ENCODE data around the gene UBE2E3. TPM values are rescaled to one million over a fixed set of nuclear protein-coding genes. Genes with fewer than 3 reads are reported as not detected.

Gene UBE2E3
- total and polyA plus RNA-seq, 4 donors = 21.3 to 51.5 (median 32.0) TPM

DNA sequence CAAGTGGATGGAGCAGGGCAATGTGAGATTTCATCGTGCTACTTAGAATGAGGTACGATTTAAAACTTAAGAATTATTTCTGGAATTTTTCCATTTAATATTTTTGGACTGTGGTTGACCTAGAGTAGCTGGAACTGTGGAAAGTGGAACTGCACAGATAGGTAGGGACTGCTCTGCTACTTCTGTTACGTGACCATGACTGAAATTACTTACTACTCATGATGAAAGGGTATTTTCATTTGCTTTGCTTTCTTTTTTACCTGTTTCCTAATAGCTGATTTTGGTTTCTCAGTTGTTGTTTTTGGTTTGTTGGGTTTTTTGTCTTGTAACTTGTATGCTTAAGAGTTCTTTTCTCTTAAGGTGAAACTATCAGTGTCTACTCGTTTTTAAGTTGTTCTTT, 11.4 kb downstream of the UBE2E3 start:
- H3K36me3 ChIP-seq (ENCODE audit: control insufficient read depth in 4 of 4, insufficient read depth in 3 of 4, low read depth in 1 of 4, low read length in 3 of 4) = no peaks in the 10 kb centered on the region
- peaks cover 0 to 7% (median 5%) of the 10 kb centered on the region in 4 donors for H3K4me1 ChIP-seq (ENCODE audit: control insufficient read depth in 4 of 4, insufficient read depth in 4 of 4, low read length in 3 of 4)
- H3K9me3 ChIP-seq (ENCODE audit: control insufficient read depth in 4 of 4, low read length in 3 of 4) = no peaks in the 10 kb centered on the region
- 72% methylated on average over 4 of the region's 4 CpGs for WGBS
- H3K27me3 ChIP-seq (ENCODE audit: control insufficient read depth in 4 of 4, insufficient read depth in 4 of 4, low read length in 3 of 4) = no peaks in the 10 kb centered on the region
- no peak overlapping the region for H3K27ac ChIP-seq (ENCODE audit: low read depth in 1 of 2, low read length in 2 of 2)
- no peak for DNase-seq (ENCODE audit: low spot score)
- TF ChIP-seq RXRA (IDR thresholded peaks at IDR 0.05) (no peak), SP1 (IDR thresholded peaks at IDR 0.05) (no peak), GABPA (IDR thresholded peaks at IDR 0.05 in 1 of 2, conservative IDR thresholded peaks at IDR 0.05 in 1 of 2) (no peak), HNF4A (conservative IDR thresholded peaks at IDR 0.05) (no peak), EGR1 (IDR thresholded peaks at IDR 0.05; ENCODE audit: low read depth in 2 of 2) (no peak), NR2F2 (IDR thresholded peaks at IDR 0.05) (no peak), TAF1 (conservative IDR thresholded peaks at IDR 0.05) (no peak), FOXA1 (IDR thresholded peaks at IDR 0.05) (no peak), JUND (IDR thresholded peaks at IDR 0.05) (no peak), YY1 (IDR thresholded peaks at IDR 0.05) (no peak), FOXA2 (IDR thresholded peaks at IDR 0.05) (no peak), RAD21 (IDR thresholded peaks at IDR 0.05) (no peak), HNF4G (IDR thresholded peaks at IDR 0.05) (no peak)
- TF ChIP-seq, protein P1, sequence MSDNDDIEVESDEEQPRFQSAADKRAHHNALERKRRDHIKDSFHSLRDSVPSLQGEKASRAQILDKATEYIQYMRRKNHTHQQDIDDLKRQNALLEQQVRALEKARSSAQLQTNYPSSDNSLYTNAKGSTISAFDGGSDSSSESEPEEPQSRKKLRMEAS (IDR thresholded peaks at IDR 0.05) = no peak
- TF ChIP-seq, protein P2, sequence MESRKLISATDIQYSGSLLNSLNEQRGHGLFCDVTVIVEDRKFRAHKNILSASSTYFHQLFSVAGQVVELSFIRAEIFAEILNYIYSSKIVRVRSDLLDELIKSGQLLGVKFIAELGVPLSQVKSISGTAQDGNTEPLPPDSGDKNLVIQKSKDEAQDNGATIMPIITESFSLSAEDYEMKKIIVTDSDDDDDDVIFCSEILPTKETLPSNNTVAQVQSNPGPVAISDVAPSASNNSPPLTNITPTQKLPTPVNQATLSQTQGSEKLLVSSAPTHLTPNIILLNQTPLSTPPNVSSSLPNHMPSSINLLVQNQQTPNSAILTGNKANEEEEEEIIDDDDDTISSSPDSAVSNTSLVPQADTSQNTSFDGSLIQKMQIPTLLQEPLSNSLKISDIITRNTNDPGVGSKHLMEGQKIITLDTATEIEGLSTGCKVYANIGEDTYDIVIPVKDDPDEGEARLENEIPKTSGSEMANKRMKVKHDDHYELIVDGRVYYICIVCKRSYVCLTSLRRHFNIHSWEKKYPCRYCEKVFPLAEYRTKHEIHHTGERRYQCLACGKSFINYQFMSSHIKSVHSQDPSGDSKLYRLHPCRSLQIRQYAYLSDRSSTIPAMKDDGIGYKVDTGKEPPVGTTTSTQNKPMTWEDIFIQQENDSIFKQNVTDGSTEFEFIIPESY (IDR thresholded peaks at IDR 0.05) = no peak
- TF ChIP-seq, protein P3, sequence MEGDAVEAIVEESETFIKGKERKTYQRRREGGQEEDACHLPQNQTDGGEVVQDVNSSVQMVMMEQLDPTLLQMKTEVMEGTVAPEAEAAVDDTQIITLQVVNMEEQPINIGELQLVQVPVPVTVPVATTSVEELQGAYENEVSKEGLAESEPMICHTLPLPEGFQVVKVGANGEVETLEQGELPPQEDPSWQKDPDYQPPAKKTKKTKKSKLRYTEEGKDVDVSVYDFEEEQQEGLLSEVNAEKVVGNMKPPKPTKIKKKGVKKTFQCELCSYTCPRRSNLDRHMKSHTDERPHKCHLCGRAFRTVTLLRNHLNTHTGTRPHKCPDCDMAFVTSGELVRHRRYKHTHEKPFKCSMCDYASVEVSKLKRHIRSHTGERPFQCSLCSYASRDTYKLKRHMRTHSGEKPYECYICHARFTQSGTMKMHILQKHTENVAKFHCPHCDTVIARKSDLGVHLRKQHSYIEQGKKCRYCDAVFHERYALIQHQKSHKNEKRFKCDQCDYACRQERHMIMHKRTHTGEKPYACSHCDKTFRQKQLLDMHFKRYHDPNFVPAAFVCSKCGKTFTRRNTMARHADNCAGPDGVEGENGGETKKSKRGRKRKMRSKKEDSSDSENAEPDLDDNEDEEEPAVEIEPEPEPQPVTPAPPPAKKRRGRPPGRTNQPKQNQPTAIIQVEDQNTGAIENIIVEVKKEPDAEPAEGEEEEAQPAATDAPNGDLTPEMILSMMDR (IDR thresholded peaks at IDR 0.05; ENCODE audit: low read depth, low read length, missing input control) = no peak
- TF ChIP-seq, protein P4, sequence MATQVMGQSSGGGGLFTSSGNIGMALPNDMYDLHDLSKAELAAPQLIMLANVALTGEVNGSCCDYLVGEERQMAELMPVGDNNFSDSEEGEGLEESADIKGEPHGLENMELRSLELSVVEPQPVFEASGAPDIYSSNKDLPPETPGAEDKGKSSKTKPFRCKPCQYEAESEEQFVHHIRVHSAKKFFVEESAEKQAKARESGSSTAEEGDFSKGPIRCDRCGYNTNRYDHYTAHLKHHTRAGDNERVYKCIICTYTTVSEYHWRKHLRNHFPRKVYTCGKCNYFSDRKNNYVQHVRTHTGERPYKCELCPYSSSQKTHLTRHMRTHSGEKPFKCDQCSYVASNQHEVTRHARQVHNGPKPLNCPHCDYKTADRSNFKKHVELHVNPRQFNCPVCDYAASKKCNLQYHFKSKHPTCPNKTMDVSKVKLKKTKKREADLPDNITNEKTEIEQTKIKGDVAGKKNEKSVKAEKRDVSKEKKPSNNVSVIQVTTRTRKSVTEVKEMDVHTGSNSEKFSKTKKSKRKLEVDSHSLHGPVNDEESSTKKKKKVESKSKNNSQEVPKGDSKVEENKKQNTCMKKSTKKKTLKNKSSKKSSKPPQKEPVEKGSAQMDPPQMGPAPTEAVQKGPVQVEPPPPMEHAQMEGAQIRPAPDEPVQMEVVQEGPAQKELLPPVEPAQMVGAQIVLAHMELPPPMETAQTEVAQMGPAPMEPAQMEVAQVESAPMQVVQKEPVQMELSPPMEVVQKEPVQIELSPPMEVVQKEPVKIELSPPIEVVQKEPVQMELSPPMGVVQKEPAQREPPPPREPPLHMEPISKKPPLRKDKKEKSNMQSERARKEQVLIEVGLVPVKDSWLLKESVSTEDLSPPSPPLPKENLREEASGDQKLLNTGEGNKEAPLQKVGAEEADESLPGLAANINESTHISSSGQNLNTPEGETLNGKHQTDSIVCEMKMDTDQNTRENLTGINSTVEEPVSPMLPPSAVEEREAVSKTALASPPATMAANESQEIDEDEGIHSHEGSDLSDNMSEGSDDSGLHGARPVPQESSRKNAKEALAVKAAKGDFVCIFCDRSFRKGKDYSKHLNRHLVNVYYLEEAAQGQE (IDR thresholded peaks at IDR 0.05) = no peak
- TF ChIP-seq, protein P5, sequence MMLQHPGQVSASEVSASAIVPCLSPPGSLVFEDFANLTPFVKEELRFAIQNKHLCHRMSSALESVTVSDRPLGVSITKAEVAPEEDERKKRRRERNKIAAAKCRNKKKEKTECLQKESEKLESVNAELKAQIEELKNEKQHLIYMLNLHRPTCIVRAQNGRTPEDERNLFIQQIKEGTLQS (IDR thresholded peaks at IDR 0.05) = no peak
- H3K9ac ChIP-seq (ENCODE audit: low read depth in 1 of 2, low read length in 2 of 2) = no peak overlapping the region
- no peak overlapping the region for H3K4me3 ChIP-seq (ENCODE audit: low read depth in 1 of 3, low read length in 3 of 3)

Data from liver (tissue), 9 donors.